ENCODE results near the gene EEF1E1.

GRCh38 chr6:8075704-8076103 is 26.6 kb downstream of the EEF1E1 start:
- TF ChIP-seq POLR2AphosphoS5 (IDR thresholded peaks at IDR 0.05) (no peak), CTCF (IDR thresholded peaks at IDR 0.05; ENCODE audit: poor library complexity, severe bottlenecking) (no peak), EZH2 (IDR thresholded peaks at IDR 0.05; ENCODE audit: borderline replicate concordance, insufficient read depth, low read length, poor library complexity, severe bottlenecking) (no peak), TAF1 (IDR thresholded peaks at IDR 0.05; ENCODE audit: low read depth) (no peak), RAD21 (conservative IDR thresholded peaks at IDR 0.05) (no peak), REST (IDR thresholded peaks at IDR 0.05; ENCODE audit: borderline replicate concordance) (no peak), EP300 (conservative IDR thresholded peaks at IDR 0.05; ENCODE audit: poor library complexity, severe bottlenecking) (no peak), SMC3 (conservative IDR thresholded peaks at IDR 0.05; ENCODE audit: poor library complexity) (no peak)
